NCI-H2196 treated with DMSO at 0.1 percent for 48 hours (cell line): Measurements from ENCODE around the gene PLXNA2.

Source experiments
- DNase-seq: peaks from one replicate; lab custom pipeline; 2025; ENCODE audit not compliant: unreplicated experiment; lab: John Stamatoyannopoulos, UW

The PLXNA2 gene

DNA sequence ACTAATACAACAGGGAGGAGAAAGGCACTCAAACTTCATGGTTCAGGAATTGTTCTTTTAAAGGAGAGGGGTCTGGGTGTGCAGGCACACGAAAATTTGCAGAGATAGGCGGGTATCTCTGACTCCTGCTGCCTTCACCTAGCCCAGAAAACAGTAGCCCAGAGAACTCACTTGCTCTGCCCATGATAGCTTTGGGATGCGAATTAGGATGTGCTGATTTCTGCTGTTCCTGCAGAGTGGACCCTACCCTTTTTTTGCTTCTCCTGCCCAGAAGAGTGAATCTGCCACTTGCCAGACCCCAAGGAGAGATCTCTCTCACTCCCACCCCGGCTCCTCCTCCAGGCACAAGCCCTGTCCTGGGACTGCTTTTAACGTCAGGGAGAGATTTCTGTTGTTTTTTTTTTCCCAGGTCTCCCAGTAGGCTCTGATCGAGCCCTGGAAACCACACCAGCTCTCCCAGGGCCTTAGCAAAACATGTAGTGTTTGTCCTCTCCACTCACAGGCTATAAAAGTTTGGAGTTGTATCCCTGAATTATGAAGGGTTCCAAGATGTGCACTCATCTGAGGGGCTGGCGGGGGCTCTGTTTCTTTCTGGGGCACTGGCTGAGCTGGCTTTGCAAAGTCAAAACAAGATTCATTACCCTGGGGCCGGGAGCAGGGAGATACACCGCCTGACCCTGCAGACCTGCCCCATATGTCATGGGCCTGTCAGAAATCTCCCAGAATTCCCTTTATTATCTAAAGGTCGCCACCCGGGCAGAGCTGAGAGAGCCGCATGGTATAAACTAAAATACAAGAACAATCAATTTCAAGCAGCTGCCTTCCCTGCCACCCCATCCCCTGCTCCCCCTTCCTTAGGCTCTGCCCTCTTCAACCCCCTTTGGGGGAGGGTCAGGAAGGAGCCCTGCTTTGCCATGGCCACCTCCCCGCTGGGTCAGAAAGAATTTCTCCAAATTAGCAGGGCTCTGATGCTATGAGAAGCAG, 17.9 kb downstream of the PLXNA2 start:
- no peak for DNase-seq

DNA sequence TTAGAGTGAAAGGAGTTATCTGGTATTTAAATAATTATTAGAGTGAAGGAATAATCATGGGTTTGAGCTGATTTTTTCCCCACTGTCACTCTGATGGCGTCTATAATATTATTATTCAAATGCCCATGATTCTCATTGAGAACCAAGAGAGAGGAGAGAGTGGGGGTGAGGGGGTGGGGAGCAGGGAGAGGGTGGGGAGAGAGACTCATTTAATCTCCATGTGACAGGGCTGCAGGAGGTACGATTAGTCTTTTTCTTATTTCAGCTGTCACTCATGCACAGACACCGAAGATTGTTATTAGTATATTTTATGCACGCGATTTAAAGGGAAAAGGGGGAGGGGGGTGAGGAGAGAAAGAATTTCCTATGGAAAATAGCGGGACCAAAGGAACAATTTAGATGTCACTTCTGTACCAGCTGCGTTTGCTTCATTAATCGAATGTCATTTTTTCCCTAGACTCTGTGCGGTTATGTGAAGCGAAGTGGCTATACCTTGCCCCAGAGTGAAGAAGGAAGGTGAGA, 19.9 kb downstream of the PLXNA2 start:
- no peak for DNase-seq

DNA sequence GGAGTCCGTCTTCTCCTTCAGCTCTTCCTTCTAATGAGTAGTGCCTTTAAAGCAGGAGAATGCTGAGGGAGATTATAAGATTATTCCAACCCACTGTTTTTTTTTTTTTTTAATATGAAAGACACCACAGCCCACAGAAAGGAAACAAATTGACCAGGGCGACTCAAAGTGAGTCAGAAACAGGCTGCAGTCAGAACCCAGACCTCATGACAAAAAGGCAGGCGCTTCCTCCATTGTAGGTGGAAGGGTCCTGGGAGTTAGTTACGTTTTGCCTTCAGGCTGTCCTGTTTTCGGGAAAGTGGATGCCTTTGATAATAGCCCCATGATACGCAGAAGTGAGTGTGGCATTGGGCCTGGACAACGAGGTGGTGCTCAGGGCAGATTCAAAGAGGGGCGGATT, 21.0 kb downstream of the PLXNA2 start:
- DNase-seq = no peak

DNA sequence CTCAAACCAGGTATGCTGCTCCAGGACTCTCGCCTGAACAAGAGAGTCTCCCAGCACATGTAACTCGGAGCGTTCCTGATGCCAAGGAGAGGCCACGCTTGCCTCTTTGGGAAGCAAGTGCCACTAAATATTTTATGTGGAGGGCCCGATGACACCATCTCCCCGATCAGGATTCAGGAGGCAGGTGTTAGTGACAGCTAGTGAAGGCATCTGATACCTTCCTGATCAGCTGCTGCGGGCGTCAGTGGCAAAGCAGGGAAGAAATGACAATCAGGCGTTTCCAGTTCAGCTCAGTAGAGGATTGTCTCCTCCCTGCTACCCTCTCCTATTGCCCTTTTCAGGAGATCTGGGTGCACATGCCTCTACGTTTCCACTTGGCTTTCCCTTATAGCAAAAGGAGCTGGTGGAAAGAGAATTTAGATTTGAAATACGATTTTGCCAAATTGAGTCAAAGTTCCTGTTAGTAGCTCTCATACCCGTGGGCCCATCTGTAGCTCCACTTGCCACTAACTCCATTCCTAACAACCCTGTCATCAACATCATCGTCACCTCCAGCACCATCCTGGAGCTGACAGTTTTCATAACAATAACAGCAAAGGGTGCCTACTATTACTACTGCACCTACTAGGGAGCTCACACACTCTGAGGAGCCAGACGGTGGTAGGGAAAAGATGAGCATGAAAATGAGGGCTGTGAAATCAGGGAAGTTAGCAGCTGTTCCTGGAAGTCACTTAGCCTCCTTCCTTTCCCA, 21.6 kb downstream of the PLXNA2 start:
- DNase-seq = no peak

DNA sequence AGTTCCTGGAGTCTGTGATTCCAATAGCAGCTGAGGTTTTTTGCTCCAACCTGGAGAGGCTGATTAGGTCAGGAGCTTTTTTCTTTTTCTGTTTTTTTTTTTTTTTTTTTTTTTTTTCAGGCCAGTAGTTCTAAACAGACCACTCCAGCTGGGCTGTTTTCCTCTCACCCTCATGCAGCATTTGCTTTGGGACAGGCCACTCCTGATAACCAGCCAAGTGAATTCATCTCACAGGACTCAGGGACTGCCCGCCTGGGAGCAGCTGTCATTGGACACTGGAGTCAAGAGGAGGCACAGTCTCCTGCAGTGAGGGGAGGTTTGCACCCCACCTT, 22.9 kb downstream of the PLXNA2 start:
- DNase-seq = no peak

DNA sequence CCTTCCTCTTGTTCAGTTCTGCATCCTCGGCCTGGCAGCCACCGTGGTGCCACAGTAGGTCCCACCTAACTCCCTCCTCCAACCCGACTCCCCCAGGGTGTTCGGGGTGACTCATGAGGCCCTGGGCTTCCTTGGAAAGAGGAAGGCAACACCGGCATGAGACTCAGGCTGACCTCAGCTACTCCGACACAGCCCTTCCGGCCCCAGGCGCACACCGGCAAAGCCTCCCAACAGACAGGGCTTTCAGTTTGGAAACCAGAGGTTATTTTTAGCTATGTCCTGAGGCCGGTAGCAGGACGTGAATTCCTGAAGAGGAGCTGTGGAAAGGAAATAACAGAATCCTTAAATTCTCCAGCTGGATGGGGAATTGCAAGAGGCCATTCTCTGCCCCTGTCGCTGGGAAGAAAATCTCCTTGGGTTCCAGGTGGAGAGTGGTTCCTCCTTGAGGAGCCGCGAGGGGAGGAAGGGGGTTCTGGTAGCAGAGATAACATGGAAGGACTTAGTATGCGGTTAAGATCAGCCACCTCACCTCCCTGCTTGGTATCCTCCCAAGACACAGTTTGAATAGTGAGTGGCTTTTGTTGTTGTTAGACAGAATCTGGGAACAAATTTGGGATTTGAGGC, 24.4 kb downstream of the PLXNA2 start:
- DNase-seq = no peak

DNA sequence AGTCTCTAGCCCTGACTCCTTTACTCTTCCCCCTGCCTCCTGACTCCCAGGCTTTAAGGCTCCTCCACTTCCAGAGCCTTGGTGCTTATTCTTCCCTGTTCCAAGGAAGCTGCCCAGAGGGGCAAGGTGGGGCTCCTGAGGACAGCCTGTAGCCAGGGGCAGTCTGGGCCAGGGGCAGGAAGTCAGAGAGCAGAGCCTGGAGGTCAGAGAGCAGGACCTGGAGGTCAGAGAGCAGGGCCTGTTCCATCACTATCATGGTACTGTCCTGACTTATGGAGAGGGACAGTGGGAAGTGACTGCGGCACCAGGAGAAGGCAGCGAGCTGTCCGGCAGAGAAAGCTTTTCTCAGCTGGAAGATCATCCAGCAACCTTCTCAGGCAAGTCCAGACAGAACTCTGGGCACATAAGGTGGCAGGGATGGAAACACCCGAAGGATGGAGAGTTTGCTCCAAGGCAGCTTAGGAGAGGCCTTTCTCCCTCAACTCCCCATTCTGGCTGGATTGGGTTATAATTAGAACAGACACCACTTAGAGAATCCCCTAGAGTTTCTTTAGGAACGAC, 25.0 kb downstream of the PLXNA2 start:
- DNase-seq = no peak

DNA sequence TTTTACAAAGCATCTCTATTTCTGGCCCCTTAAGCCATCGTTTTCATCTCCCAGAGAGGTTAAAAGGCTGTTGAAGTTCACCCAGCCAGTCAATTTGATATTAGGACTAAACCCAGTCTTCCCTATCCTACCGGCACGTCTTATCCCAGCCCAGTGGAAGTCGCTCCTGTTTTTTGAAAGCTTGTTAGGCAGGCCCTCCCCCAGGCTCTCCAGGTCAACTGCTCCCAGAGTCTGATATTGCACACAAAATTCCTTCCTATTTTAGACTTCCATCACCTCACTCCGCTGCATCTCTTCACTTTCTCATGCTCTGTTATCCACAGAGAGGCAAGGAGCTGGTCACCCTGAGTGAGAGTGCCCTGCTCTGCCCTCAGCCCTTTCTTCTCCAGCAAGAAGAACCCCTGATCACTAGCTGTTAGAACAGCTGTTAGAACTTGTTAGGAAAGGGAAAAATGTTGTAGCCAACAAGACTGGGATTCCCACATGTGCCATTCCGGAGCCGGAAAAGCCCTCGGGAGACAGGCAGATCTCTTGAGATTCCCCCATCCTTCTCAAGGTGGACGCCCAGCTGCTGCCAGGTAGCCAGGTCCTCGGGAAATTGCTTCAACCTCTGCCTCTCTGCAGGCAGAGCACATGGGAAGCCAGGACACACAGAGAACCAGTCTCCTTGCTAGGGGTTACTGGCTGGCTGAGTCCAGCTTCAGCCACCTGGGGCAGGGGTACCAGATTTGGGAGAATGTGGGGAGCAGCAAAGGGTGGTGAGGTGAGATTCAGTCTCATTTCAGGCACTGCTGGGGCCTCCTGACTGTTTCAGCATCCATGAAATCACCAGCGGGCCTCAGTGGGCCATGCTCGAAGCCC, 25.7 kb downstream of the PLXNA2 start:
- no peak for DNase-seq

DNA sequence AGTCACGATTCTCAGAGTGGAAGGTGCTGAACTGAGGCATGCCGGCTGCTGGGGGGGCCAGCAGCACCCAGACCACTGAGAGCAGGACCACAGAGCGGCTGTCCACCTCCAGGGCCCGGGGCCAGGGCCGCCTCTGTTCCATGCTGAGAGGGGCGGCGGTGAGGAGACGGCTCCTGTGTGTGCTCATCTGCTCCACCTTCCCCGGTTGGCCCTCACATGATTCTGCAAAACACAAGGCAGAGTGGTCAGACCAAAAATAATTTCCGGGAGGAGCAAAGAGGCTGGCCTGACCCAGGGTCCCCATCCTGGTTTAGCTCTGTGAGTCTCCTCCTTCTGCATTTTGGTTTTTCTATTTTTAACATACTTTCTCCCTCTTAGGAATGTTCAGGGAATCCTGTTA, 26.4 kb downstream of the PLXNA2 start:
- no peak for DNase-seq

DNA sequence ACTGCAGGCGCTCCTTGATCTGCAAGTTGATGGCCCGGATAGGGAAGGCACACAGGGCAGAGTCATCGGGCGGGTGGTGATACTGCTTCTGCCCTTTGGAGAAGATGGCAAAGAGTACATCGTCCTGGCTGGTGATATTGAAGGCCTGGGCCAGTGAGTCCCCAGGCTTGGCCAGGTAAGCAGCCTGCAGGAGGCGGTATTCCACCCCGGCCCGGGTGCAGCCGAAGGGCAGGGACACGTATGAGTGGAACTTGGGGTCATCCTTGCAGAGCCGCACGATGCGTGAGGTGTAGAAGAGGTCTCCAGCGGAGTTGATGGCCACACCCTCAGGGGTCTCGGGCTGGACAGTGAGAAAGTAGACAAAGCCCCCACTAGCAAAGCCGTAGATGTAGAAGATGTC, 27.4 kb downstream of the PLXNA2 start:
- no peak for DNase-seq

DNA sequence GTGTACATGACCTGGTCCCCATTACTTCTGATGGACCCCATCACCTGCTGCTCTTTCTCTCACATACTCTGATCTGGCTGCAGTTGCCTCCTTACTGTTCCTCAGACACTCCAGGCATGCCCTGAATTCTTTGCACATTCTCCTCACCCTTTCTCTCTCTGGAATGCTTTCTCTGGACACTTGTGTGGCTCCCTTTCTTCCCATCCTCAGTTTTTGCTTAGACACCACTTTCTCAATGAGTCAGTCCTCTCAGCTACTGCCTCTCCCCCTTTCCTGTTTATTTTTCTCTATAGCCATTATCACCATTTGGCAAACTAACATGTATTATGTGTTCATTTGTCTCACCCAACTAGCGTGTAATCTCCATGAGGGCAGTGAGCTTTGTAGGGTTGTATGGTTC, 28.1 kb downstream of the PLXNA2 start:
- DNase-seq = no peak

DNA sequence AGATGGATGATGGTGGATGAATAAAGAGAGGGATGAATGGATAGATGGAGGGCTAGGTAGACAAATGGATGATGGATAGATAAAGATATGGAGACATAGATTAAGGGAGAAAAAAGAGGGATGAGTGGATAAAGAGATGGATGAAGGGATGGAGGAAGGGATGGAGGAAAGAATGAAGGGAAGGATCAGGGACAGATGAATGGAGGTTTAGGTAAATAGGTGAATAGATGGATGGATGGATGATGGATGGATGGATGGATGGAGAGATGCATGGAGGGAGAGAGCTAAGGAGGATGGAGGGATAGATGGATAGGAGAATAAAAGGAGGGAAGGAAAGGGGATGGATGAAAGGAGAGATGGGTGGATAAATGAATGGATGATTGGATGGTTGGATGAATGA, 28.8 kb downstream of the PLXNA2 start:
- no peak for DNase-seq

DNA sequence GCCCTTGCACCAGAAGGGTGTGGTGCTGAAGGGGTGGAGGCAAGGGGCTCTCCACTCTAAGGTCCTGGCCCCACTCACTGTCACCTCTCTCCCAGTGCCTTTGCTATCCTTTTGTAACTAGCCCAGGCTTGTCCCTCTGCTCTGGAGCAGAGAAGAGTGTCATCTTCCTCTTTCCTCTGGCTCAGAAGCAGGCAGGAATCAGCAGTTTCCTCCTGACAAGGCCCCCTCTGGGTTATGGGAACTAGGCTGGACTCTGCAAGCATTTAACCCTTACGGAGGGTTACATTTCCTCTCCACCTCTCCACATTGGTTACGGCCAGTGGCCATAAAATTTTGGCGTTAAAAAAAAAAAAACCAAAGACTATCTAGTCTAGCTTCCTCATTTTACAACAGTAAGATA, 30.4 kb downstream of the PLXNA2 start:
- no peak for DNase-seq

DNA sequence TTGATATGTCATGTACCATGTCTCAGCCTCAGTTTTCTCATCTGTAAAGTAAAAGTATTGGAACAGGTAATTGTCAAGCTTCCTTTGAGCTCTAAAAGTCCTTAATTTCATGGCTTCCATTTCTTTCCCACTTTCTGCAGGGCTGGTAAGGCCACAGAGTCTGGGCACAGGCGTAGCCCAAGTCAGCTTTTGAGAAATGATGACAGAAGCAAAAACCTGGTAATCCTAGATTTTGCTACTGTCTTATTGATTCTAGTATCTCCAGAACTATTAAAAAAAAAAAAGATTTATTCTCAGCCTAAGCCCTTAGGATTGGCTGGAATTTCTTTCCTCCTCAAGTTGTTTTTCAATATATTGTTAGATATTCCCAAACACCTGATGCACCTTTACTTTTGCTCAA, 31.3 kb downstream of the PLXNA2 start:
- no peak for DNase-seq

DNA sequence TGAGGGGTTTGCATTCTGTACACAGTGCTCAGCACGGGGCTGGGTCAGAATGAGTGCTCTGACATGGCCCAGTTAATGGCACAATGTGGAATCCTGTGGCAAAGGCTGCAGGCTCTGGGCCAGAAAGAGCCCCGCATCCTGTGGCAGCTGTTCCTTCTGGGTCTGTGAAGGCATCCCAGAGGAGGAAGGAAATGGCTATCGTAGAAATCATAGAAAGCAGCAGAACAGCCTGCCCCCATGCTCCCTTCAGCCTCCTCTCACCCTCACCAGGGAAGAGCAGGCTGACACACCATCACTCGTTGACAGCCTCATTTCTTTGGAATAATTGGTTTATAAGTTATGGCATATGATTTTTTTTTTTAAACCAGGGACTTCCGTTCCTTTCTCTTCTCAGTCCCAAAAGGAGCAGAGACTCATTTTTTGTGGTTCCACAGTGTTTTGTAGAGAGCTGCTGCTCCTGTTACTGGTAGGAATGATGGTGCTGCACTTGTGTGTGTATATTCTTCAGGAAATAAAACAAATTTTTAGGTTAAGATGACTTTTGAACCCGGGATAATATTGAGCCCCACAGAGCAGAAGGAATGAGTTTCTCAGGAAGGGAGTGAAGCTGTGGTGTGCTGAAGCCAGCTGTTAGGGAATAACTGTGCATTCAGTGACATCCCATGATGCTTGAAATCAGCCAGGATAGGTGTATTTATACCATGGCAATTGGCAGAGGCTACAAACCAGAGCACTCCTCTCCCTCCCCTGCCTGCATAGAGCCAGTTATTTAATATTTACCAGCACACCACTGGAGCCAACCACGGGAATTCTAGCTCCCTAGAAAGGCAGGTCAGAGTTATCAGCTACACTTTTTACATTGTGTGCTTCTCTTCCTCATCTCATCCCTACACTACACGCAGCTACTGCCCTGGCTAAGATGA, 32.0 kb downstream of the PLXNA2 start:
- no peak for DNase-seq

DNA sequence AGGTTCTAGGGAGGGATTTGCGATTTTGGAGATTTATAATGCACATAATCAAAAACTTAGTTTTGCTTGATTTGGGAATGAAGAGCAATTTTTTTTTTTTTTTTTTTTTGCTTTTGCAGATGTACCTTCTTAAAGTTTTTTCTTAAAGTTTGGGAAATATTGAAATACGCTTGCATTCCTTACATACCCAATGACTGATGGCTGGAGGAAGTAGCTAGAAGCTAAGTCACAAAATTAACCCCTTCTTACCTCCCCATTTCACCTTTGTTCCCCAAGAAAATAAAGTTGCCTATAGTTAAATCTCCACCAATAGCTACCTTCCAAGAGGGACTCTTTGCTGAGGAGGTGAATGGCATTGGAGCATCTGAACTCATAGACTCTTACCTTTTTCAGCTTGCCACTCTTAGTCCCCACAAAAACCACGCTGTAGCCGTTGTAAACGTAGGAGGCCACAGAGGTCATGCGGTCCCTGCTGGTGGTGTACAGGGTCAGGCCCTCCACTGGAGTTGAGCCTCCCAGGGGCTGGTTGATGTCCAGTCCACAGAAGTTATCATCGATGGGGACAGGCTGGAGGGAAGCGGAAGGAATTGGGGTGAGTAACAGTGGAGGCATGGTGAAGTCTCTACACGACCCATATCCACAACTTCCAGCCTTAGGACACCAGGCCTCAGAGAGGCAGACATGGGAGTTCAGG, 34.1 kb downstream of the PLXNA2 start:
- DNase-seq = no peak

DNA sequence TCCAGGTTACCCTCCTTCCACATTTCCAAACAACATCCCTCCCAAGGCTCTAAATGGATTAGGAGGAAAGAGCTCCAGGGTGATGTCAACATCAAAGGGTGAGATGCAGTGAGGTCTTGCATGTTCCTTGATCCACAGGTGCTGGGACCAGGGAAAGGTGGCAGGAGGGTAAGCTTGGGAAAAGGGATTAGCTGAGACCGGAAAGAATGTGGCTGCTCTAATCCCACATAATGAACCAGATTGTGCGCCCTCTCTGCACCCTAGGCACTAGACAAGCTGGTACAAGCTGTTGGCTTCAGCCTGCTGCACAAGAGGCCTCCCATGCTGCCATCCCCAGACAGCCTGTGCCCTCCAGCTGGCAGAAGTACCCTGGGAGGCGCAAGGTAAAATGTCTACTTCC, 34.9 kb downstream of the PLXNA2 start:
- DNase-seq = no peak

DNA sequence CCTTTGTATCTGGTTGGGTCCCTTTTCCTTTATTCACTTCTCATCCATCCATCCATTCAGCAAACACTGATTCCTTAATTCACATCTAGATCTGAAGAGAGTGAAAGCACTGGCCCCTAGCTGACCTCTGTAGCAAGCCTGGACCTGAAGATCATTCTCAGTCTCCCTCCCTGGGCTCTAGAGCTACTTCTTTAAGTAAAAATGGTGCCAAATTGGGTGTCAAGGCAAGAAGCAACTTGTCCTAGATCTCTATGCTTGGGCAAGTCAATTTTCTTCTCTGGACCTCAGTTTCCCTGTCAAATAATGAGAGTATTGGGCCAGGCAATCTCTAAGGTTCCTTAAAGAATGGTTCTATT, 36.1 kb downstream of the PLXNA2 start:
- no peak for DNase-seq
